Stomach (tissue), 4 donors: ENCODE data around the gene GTF2B.
"Not testable (repeated sequence)": the region's sequence is repeated elsewhere in the genome, so short reads cannot be mapped to it uniquely, and the experiment has no call there.

Source experiments
- CTCF ChIP-seq, 7 experiments: fragments of 450-650 bp in 4 of 7; fragments of 200-600 bp in 3 of 7; sonication (generic) in 3 of 7; IDR thresholded peaks; one replicate each; pipeline ENCODE4 v1.5.1; 2016 to 2019; ENCODE audit warnings: antibody characterized with exemption in 7 of 7, control low read depth in 2 of 7, mild to moderate bottlenecking in 1 of 7
- EP300 ChIP-seq: sonication (generic); formaldehyde crosslinking; IDR thresholded peaks from one replicate; pipeline ENCODE4 v1.6.1; 2017; ENCODE audit warnings: antibody characterized with exemption

- TF ChIP-seq EP300; CTCF (IDR thresholded peaks at IDR 0.05): not testable (repeated sequence)
These were observed 20.4 kb upstream of the GTF2B start for GRCh38 chr1:88911800-88912199.
